HG03558 (cell line): ENCODE data around the gene SNX15.

ENCODE experiments used
- ATAC-seq: cut with Tn5 transposase; IDR thresholded peaks from one replicate; pipeline ENCODE4 v1.9.1; 2021; ENCODE audit warnings: moderate number of reproducible peaks; ENCODE audit not compliant: unreplicated experiment; ENCODE audit errors: extremely low read depth

The SNX15 gene

DNA sequence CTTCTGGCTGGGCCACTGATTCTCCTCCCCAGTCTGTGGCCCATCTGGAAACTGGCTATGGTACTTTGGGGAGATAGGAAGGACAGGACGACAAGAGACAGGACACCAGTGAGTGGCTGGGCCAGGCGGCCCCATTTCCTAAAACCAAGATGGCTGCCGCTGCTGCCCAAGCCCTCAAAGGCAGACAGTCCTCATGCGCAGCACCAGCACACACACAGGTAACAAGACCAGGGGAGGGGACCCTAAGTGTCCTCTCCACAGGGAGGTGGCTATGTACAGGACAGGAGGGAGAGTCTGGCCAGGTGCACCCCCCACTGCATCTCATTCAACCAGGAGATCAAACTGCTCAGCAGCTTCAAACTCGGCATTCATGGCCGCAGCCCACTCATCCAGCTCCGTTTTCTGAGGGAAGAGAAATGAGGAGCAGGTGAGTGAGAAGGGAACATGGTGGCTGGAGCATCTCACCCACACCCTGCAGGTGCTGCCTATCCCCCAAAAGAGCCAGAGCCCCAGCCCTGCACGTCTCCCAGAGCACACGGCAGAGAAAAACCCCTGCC, 51.6 kb downstream of the SNX15 start:
- ATAC-seq = no peak

GRCh38 chr11:65083134-65083833, 56.0 kb downstream of the SNX15 start:
- no peak for ATAC-seq

GRCh38 chr11:65083834-65084597, 56.8 kb downstream of the SNX15 start, which contains the start of the genes CDCA5 and ZFPL1:
TSS of gene CDCA5 (minus strand) at chr11:65084040. CDS start at chr11:65083978, 62 bp downstream.
TSS of gene ZFPL1 (plus strand) at chr11:65084222. CDS start at chr11:65084699, 477 bp downstream.
- peak; percentile 56 for ATAC-seq

DNA sequence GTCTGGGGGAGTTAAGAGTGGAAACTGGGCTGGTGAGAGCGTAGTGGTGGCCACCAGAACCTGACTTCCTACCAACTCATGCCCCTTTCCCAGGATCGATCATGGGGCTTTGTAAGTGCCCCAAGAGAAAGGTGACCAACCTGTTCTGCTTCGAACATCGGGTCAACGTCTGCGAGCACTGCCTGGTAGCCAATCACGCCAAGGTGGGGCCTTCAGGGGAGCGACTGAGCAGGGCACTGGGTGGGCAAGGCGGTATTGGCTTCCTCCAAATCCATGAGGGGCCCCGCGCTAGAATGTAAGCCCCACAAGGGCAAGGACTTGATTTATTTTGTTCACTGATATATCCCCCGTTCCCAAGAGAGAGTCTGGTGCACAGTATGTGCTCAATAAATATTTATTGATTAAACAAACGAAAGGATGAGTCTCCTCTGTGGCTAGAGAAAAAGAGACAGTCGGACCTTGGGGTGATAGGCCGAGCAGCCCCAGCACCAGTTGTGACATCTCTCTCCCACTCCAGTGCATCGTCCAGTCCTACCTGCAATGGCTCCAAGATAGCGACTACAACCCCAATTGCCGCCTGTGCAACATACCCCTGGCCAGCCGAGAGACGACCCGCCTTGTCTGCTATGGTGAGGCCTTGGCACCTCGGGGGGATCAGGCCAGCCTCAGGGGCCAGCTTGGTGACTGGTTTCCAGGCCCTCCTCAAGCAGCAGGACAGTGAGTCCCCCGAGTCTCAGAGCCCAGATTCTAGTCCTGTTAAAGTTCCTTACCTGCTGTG, 57.5 kb downstream of the SNX15 start:
- no peak for ATAC-seq

DNA sequence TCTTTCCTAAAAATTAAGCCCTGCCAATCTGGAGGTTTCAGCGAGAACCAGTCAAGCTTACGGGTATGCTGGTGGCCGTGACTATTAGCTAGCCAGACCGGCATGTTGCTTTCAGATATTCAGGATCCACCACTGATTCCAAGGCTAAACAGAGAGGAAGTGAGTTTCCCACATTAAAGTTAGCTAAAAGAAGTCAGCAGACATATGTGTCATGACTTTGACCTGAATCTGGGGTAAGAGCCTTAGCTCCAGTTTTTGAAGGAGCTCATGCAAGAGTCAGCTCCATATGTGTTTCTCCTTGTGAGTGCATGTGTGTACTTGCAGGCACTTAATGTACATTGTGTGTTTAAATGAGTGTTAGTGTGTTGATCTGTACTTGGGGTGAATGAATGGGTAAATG, 58.2 kb downstream of the SNX15 start:
- ATAC-seq = no peak

GRCh38 chr11:65086809-65087208, 59.6 kb downstream of the SNX15 start:
- no peak for ATAC-seq

DNA sequence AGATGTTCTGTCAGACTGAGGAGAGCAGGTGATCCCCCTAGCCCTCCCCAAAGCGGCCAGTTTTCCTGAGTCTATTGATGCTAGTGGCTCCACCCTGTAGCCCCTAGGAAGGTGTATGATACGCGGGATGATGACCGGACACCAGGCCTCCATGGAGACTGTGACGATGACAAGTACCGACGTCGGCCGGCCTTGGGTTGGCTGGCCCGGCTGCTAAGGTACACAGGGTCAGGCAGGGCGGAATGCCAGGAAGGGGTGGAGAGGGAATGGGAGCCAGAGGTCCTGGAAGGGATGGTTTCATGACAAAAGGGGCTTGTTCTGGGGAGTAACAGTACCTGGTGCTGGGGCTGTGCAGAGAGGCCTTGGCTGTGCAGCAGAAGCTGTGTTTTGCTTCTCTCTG, 60.0 kb downstream of the SNX15 start:
- no peak for ATAC-seq

GRCh38 chr11:65087827-65088226, 60.6 kb downstream of the SNX15 start:
- no peak for ATAC-seq

GRCh38 chr11:65089621-65090020, 62.4 kb downstream of the SNX15 start:
- ATAC-seq = no peak
